Ishikawa (cell line): Measurements from ENCODE around the gene CIT.

Experiments
- EP300 ChIP-seq: IDR thresholded peaks from 2 replicates; pipeline ENCODE4 v1.6.1; 2012; ENCODE audit warnings: borderline replicate concordance
- YY1 ChIP-seq: IDR thresholded peaks from 2 replicates; pipeline ENCODE4 v1.6.1; 2012; ENCODE audit warnings: low read depth

DNA sequence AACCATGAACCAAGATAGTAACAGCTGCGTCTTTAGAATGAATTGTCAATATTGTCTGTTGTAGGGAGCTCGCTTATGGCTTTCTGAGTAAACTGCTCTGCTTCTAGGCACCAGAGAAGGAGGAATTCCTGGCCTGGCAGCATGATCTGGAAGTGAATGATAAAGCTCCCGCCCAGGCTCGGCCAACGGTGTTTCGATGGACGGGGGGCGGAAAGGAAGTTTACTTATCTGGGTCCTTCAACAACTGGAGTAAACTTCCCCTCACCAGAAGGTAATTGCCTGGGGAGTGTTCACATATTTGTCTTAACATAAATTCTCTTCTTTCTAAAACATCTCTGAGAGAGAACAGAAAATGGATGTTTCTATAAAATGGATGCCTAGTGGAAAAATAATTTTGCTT lies 204.9 kb downstream of the CIT start:
- TF ChIP-seq EP300 (no peak), YY1 (no peak)
